Right lobe of liver (tissue), 6 donors: ENCODE data around the gene GH1. TPM values are rescaled to one million over a fixed set of nuclear protein-coding genes. Genes with fewer than 3 reads are reported as not detected.

Experiments
- ATAC-seq, 4 donors: fragments of 200-7000 bp; cut with Tn5 transposase; one replicate each; pipeline ENCODE4 v1.9.1; 2020; ENCODE audit warnings: mild to moderate bottlenecking in 4 of 4, moderate library complexity in 4 of 4
- DNase-seq, 3 donors: peaks; one replicate each; pipeline ENCODE4 v3.0.0-alpha.2; 2020
- H3K27ac ChIP-seq, 3 donors: fragments of 200-600 bp; one replicate each; pipeline ENCODE4 v1.8.0; 2022
- H3K27me3 ChIP-seq, 2 donors: fragments of 200-600 bp; one replicate each; pipeline ENCODE4 v1.8.0; 2022
- H3K36me3 ChIP-seq, 4 donors: fragments of 200-600 bp; sonication (generic) in 1 of 4; one replicate each; pipeline versions ENCODE4 v1.5.1 to v1.8.0; 2017 to 2022; ENCODE audit warnings: control low read depth in 1 of 4
- H3K4me1 ChIP-seq, 4 donors: fragments of 200-600 bp; sonication (generic) in 1 of 4; one replicate each; pipeline versions ENCODE4 v1.5.1 to v1.8.0; 2017 to 2022; ENCODE audit warnings: control low read depth in 1 of 4
- H3K4me3 ChIP-seq, 3 donors: fragments of 200-600 bp; one replicate each; pipeline ENCODE4 v1.8.0; 2022
- H3K9me3 ChIP-seq, 4 donors: fragments of 200-600 bp; sonication (generic) in 1 of 4; one replicate each; pipeline versions ENCODE4 v1.5.1 to v1.8.0; 2017 to 2022; ENCODE audit warnings: control low read depth in 1 of 4
- POLR2A ChIP-seq: fragments of 450-650 bp; IDR thresholded peaks from one replicate; pipeline ENCODE4 v1.6.1; 2017; ENCODE audit warnings: antibody characterized with exemption, mild to moderate bottlenecking
- WGBS: methylation state at CpG from one replicate; pipeline ENCODE4 v1.1.6; 2018; ENCODE audit warnings: low coverage, low lambda C conversion rate; ENCODE audit not compliant: insufficient coverage; ENCODE audit errors: missing lambda C conversion rate; 5-methylcytosine and 5-hydroxymethylcytosine counted together
- intact Hi-C, 2 donors: fragments of 100-400 bp; cut with DNase I; formaldehyde crosslinking; loops; one replicate each; pipeline versions ENCODE4 v1.11.2 to v1.14.1; 2022
- total RNA-seq, 6 experiments: library from RNA; depleted of rRNA in 2 of 6; stranded (reverse); fragments of >200 nt in 2 of 6; fragmentation: NEBNext Ultra II Directional in 3 of 6; extraction: Animal tissue kit (Norgen Biotek cat#: 25700) in 3 of 6; gene quantifications; one replicate each; pipeline versions ENCODE4 v1.1.0 to v1.2.4, GENCODE V29; 2016 to 2023
- TF ChIP-seq, protein P1 (sequence below), 4 donors: fragments of 200-600 bp in 3 of 4; fragments of 450-650 bp in 1 of 4; IDR thresholded peaks; one replicate each; pipeline versions ENCODE4 v1.5.1 to v1.8.0; 2016 to 2022; ENCODE audit warnings: antibody characterized with exemption in 4 of 4, mild to moderate bottlenecking in 2 of 4
- donor health status: DM: no; HTN: yes; CAD: no.
- donor health status: DM: no; HTN: no; CAD: no.
- donor health status: DM: no; HTN: no; CAD: no.
- donor health status: DM: no; HTN: yes; CAD: no.
- donor health status: DM: no; HTN: yes; CAD: no.

The GH1 gene
- total RNA-seq, 6 experiments from 2014 or later, result not detected

DNA sequence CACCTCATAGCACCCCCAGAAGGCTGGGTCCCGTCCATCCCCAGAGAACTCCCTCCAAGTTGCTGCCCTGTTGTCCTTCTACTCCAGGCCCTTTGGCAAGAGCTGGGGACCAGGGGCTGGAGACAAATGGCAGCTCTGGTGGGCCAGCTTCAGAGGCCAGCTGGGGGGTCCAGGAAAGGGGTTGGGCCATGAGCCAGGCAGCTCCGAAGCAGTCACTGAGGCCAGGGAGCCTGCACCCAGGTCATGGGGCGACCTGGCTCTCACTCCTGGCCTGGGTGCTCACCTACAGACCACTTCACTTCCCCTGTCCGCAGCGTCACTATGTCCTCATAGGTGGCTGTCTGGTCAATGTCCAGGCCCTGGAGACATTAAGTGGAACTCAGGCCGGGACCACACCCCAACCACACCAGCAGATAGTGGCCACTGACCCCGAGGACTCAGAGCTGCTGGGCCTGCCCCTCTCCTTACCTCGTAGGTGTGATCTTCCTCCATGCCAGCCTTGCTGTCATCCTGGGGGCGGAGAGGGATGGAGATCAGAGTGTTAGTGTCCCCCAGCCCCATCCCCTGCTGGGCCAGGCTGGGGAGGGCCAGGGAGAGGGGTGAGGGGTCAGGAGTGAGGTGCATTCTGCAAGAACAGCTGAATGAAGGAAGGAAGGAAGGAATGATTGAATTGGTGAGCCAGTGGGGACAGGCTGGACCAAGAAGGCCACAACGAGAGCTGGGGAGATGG is 10.5 kb upstream of the GH1 start:
- H3K9me3 ChIP-seq, result no peaks in the 10 kb centered on the region
- WGBS, result 80% methylated on average over 1 of the region's 10 CpGs
- intact Hi-C loops, result no loop called here
- H3K36me3 ChIP-seq, result no peaks in the 10 kb centered on the region
- ATAC-seq (no peak), DNase-seq (no peak)
- H3K4me1 ChIP-seq, result no peaks in the 10 kb centered on the region
- H3K4me3 ChIP-seq, result no peak overlapping the region
- H3K27me3 ChIP-seq, result no peaks in the 10 kb centered on the region
- no peak for TF ChIP-seq POLR2A
- TF ChIP-seq, protein P1, sequence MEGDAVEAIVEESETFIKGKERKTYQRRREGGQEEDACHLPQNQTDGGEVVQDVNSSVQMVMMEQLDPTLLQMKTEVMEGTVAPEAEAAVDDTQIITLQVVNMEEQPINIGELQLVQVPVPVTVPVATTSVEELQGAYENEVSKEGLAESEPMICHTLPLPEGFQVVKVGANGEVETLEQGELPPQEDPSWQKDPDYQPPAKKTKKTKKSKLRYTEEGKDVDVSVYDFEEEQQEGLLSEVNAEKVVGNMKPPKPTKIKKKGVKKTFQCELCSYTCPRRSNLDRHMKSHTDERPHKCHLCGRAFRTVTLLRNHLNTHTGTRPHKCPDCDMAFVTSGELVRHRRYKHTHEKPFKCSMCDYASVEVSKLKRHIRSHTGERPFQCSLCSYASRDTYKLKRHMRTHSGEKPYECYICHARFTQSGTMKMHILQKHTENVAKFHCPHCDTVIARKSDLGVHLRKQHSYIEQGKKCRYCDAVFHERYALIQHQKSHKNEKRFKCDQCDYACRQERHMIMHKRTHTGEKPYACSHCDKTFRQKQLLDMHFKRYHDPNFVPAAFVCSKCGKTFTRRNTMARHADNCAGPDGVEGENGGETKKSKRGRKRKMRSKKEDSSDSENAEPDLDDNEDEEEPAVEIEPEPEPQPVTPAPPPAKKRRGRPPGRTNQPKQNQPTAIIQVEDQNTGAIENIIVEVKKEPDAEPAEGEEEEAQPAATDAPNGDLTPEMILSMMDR (IDR thresholded peaks at IDR 0.05), result no peak
- H3K27ac ChIP-seq, result no peak overlapping the region

DNA sequence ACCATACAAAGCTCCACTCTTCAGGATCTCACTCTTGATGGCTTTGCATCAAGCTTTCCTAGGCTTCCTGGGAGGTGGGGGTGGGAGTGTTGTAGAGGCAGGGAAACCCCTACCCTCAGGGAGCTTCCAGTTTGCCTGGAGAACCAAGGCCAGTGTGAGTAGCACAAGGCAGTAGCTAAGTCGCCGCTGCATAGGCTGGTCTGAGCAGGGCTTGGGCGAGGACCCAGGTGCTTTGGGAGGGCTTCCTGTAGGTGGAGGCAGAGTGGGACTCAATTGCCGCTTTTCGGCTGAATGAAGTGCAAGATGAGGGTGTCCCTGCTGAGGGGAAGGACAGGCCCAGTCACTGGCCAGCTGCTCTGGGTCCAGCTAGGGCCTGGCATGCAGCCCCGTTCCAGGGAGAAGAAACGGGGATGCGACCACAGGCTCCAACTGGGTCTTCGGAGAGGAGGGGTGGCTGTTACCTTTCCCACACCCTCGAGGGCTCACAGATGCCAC is 9.6 kb upstream of the GH1 start:
- intact Hi-C loops, result no loop called here
- Histone ChIP-seq H3K36me3 (no peaks in the 10 kb centered on the region), H3K4me3 (no peak overlapping the region), H3K9me3 (no peaks in the 10 kb centered on the region), H3K27me3 (no peaks in the 10 kb centered on the region), H3K27ac (no peak overlapping the region), H3K4me1 (no peaks in the 10 kb centered on the region)
- TF ChIP-seq, protein P1 (IDR thresholded peaks at IDR 0.05), result no peak
- no peak for TF ChIP-seq POLR2A
- no CpG with 5 or more reads among the region's 10 CpGs for WGBS
- DNase-seq (no peak), ATAC-seq (no peak)

DNA sequence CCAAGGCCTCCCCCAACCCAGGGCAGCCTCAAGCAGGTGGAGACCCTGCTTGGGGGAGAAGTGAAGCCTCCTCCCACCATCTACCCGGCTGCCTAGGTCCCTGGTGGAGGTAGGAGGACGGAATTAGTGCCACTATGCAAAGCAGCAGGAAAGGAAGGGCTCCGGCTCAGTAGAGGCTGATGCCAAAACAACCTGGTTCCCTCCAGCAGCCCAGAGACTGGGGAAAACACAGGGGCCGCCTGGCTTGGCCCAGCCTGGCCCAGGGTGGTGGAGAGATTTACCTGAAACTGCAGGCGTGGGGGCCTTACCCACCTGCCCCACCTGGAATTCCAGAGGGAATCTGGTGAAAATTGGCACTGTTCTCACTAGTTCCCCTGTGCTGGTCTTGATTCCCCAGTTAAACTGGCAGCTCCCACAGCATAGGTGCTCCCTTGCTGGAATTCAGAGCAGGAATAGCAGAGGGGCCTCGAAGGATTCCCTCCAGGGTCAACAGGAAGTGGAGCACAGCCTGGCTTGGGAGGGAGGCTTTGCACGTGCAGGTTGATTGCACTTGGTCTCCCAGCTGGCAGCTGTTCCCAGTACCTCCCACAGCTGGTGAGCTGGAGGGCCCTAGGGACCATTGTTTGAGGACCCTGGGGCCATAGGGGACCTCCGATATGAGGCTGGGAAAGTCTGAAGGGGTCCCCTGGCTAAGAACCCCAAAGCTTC is 9.0 kb upstream of the GH1 start:
- ATAC-seq, result no peak
- intact Hi-C loops, result no loop called here
- TF ChIP-seq, protein P1 (IDR thresholded peaks at IDR 0.05), result no peak
- no peak for TF ChIP-seq POLR2A
- Histone ChIP-seq H3K4me1 (no peaks in the 10 kb centered on the region), H3K9me3 (no peaks in the 10 kb centered on the region), H3K27me3 (no peaks in the 10 kb centered on the region), H3K27ac (no peak overlapping the region), H3K36me3 (no peaks in the 10 kb centered on the region), H3K4me3 (no peak overlapping the region)
- WGBS, result 0% methylated on average over 1 of the region's 8 CpGs
- no peak for DNase-seq

DNA sequence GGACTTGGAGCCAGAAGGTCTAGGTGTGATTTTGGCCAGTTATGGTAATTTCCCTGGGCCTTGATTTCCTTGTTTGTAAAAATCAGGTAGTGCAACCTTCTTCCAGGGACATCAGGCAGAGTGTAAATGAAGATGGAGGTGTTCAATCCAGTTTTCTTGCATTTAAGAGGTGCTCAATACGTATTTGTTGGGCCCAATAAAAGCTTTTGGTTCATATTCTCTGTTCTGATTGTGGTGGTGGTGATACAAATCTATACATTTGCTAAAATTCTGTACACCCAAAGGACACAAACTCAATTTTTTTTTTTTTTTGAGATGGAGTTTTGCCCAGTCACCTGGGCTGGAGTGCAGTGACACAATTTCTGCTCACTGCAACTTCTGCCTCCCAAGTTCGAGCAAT is 7.5 kb upstream of the GH1 start:
- no peaks in the 10 kb centered on the region for H3K36me3 ChIP-seq
- 100% methylated on average over 1 of the region's 2 CpGs for WGBS
- no peak overlapping the region for H3K27ac ChIP-seq
- no peaks in the 10 kb centered on the region for H3K4me1 ChIP-seq
- TF ChIP-seq, protein P1 (IDR thresholded peaks at IDR 0.05), result no peak
- TF ChIP-seq POLR2A, result no peak
- no peak for DNase-seq
- H3K4me3 ChIP-seq, result no peak overlapping the region
- H3K9me3 ChIP-seq, result no peaks in the 10 kb centered on the region
- intact Hi-C loops, result no loop called here
- no peak for ATAC-seq
- H3K27me3 ChIP-seq, result no peaks in the 10 kb centered on the region
